ENCODE results near the gene ADCY9. TPM values are rescaled to one million over a fixed set of nuclear protein-coding genes. Genes with fewer than 3 reads are reported as not detected.

ADCY9 gene
- total and polyA plus RNA-seq, 2 donors (not counting 1 experiment from before 2014, with no cell fraction given) = 1.7 to 2.1 TPM

- Histone ChIP-seq H3K27ac (ENCODE audit: low read length in 2 of 2) (no peak overlapping the region), H3K9ac (ENCODE audit: low read length) (no peak overlapping the region), H3K79me2 (ENCODE audit: control insufficient read depth, insufficient read depth, low read length) (no peaks in the 10 kb centered on the region), H2AFZ (ENCODE audit: insufficient read depth, low read depth, low read length, poor library complexity, severe bottlenecking) (no peak overlapping the region), H3K4me2 (replicated peaks; ENCODE audit: low read depth, low read length, poor library complexity, severe bottlenecking) (no peak overlapping the region), H4K20me1 (ENCODE audit: control insufficient read depth, insufficient read depth, low read length, poor library complexity, severe bottlenecking) (no peaks in the 10 kb centered on the region), H3K27me3 (replicated peaks in 1 of 4; ENCODE audit: control extremely low read depth in 1 of 4, control insufficient read depth in 3 of 4, insufficient read depth in 4 of 4, low read length in 3 of 4) (no peaks in the 10 kb centered on the region), H3K36me3 (replicated peaks in 1 of 2; ENCODE audit: control extremely low read depth in 1 of 2, control insufficient read depth in 1 of 2, extremely low read depth in 1 of 2, insufficient read depth in 2 of 2, low read length in 1 of 2) (no peaks in the 10 kb centered on the region), H3K9me3 (ENCODE audit: control extremely low read depth in 1 of 3, control insufficient read depth in 2 of 3, insufficient read depth in 1 of 3, low read length in 2 of 3) (peaks cover 0 to 7% (median 0%) of the 10 kb centered on the region in 3 donors), H3K4me1 (ENCODE audit: control insufficient read depth in 2 of 2, insufficient read depth in 2 of 2, low read length in 2 of 2) (no peaks in the 10 kb centered on the region), H3K4me3 (ENCODE audit: control extremely low read depth in 1 of 5, extremely low read depth in 1 of 5, insufficient read depth in 1 of 5, low read depth in 2 of 5, low read length in 4 of 5) (no peak overlapping the region)
- ATAC-seq (ENCODE audit: low read depth) = no peak
- Mint-ChIP-seq H3K9me3 (ENCODE audit: insufficient read depth) (no peaks in the 10 kb centered on the region), H3K27me3 (no peaks in the 10 kb centered on the region), H3K4me1 (no peaks in the 10 kb centered on the region), H3K27ac (no peak overlapping the region), H3K4me3 (no peak overlapping the region)
- 83% methylated on average over 8 of the region's 9 CpGs for WGBS (ENCODE audit: insufficient coverage)
- no peak for DNase-seq
- CTCF ChIA-PET = no interaction called here
- POLR2A ChIA-PET = no interaction called here
- TF ChIP-seq, protein P1, sequence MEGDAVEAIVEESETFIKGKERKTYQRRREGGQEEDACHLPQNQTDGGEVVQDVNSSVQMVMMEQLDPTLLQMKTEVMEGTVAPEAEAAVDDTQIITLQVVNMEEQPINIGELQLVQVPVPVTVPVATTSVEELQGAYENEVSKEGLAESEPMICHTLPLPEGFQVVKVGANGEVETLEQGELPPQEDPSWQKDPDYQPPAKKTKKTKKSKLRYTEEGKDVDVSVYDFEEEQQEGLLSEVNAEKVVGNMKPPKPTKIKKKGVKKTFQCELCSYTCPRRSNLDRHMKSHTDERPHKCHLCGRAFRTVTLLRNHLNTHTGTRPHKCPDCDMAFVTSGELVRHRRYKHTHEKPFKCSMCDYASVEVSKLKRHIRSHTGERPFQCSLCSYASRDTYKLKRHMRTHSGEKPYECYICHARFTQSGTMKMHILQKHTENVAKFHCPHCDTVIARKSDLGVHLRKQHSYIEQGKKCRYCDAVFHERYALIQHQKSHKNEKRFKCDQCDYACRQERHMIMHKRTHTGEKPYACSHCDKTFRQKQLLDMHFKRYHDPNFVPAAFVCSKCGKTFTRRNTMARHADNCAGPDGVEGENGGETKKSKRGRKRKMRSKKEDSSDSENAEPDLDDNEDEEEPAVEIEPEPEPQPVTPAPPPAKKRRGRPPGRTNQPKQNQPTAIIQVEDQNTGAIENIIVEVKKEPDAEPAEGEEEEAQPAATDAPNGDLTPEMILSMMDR (IDR thresholded peaks at IDR 0.05) = no peak
- intact Hi-C loops (cut with micrococcal nuclease) = no loop called here
Measured at GRCh38 chr16:3971261-3971660, 145.0 kb downstream of the ADCY9 start.

DNA sequence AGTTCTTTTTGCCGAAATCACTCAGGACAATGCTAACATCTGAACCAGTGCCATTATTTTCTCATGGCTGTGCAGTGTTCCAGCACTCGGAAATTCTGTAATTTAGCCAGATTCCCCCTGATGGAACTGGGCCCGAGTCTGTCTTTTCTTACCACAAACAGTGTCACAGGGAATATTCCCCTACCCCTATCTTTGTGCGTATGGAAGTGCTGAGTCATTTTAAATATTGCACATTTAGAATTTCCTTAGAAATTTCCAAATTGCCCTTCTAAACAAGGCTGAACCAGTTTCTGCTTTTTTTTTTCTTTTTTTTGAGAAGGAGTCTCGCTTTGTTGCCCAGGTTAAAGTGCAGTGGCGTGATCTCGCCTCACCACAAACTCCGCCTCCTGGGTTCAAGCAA lies 147.7 kb downstream of the ADCY9 start:
- no peaks in the 10 kb centered on the region for H3K27me3 ChIP-seq (replicated peaks in 1 of 4; ENCODE audit: control extremely low read depth in 1 of 4, control insufficient read depth in 3 of 4, insufficient read depth in 4 of 4, low read length in 3 of 4)
- Mint-ChIP-seq H3K27me3 (peaks cover 6% of the 10 kb centered on the region), H3K9me3 (ENCODE audit: insufficient read depth) (no peaks in the 10 kb centered on the region), H3K4me3 (no peak overlapping the region), H3K27ac (no peak overlapping the region), H3K4me1 (peaks cover 4% of the 10 kb centered on the region)
- no peak overlapping the region for H2AFZ ChIP-seq (ENCODE audit: insufficient read depth, low read depth, low read length, poor library complexity, severe bottlenecking)
- no peak overlapping the region for H3K27ac ChIP-seq (ENCODE audit: low read length in 2 of 2)
- CTCF ChIA-PET = no interaction called here
- DNase-seq = no peak
- H3K36me3 ChIP-seq (replicated peaks in 1 of 2; ENCODE audit: control extremely low read depth in 1 of 2, control insufficient read depth in 1 of 2, extremely low read depth in 1 of 2, insufficient read depth in 2 of 2, low read length in 1 of 2) = no peaks in the 10 kb centered on the region
- intact Hi-C loops (cut with micrococcal nuclease) = no loop called here
- no peak for ATAC-seq (ENCODE audit: low read depth)
- peaks cover 0 to under 1% of the 10 kb centered on the region in 2 donors for H3K4me1 ChIP-seq (ENCODE audit: control insufficient read depth in 2 of 2, insufficient read depth in 2 of 2, low read length in 2 of 2)
- H4K20me1 ChIP-seq (ENCODE audit: control insufficient read depth, insufficient read depth, low read length, poor library complexity, severe bottlenecking) = no peaks in the 10 kb centered on the region
- POLR2A ChIA-PET = no interaction called here
- WGBS (ENCODE audit: insufficient coverage) = 90% methylated on average over 6 of the region's 8 CpGs
- no peak overlapping the region for H3K4me3 ChIP-seq (ENCODE audit: control extremely low read depth in 1 of 5, extremely low read depth in 1 of 5, insufficient read depth in 1 of 5, low read depth in 2 of 5, low read length in 4 of 5)
- peaks cover 0 to 8% (median 0%) of the 10 kb centered on the region in 3 donors for H3K9me3 ChIP-seq (ENCODE audit: control extremely low read depth in 1 of 3, control insufficient read depth in 2 of 3, insufficient read depth in 1 of 3, low read length in 2 of 3)
- H3K4me2 ChIP-seq (replicated peaks; ENCODE audit: low read depth, low read length, poor library complexity, severe bottlenecking) = no peak overlapping the region
- no peaks in the 10 kb centered on the region for H3K79me2 ChIP-seq (ENCODE audit: control insufficient read depth, insufficient read depth, low read length)
- no peak overlapping the region for H3K9ac ChIP-seq (ENCODE audit: low read length)
- TF ChIP-seq, protein P1 (IDR thresholded peaks at IDR 0.05) = no peak
- no peak for TF ChIP-seq EZH2 (IDR thresholded peaks at IDR 0.05; ENCODE audit: borderline replicate concordance, insufficient read depth, low read depth, low read length, poor library complexity, severe bottlenecking)

Data from B cell (primary cell).